HepG2 (cell line): ENCODE results near the gene MEIOB. TPM values are rescaled to one million over a fixed set of nuclear protein-coding genes. Genes with fewer than 3 reads are reported as not detected.

ENCODE experiments used
- FOXC1 ChIP-seq: sonication (generic); formaldehyde crosslinking; IDR thresholded peaks from 2 replicates; pipeline ENCODE4 v1.8.0; 2022; ENCODE audit warnings: mild to moderate bottlenecking, missing genetic modification reagents, borderline replicate concordance
- FUBP1 ChIP-seq: sonication (generic); formaldehyde crosslinking; IDR thresholded peaks from 2 replicates; pipeline ENCODE4 v1.5.1; 2020; ENCODE audit warnings: missing genetic modification reagents, mild to moderate bottlenecking, borderline replicate concordance
- HNRNPK ChIP-seq: fragments of 200-400 bp; formaldehyde crosslinking; IDR thresholded peaks from 2 replicates; pipeline ENCODE4 v1.6.1; 2018; ENCODE audit warnings: low read length, low read depth, moderate library complexity, mild to moderate bottlenecking; ENCODE audit not compliant: poor library complexity, severe bottlenecking
- NONO ChIP-seq, 2 experiments: fragments of 450-650 bp in 1 of 2; sonication (generic) in 1 of 2; formaldehyde crosslinking in 1 of 2; IDR thresholded peaks in 1 of 2; conservative IDR thresholded peaks in 1 of 2; 2 replicates each; pipeline versions ENCODE4 v1.6.1 to v1.8.0; 2017 to 2022; ENCODE audit warnings: mild to moderate bottlenecking in 1 of 2, missing genetic modification reagents in 1 of 2, moderate library complexity in 1 of 2
- PATZ1 ChIP-seq: sonication (generic); formaldehyde crosslinking; IDR thresholded peaks from 2 replicates; pipeline ENCODE4 v1.4.0; 2020; ENCODE audit warnings: missing genetic modification reagents
- SRY ChIP-seq: sonication (generic); formaldehyde crosslinking; IDR thresholded peaks from 2 replicates; pipeline ENCODE4 v1.8.0; 2022; ENCODE audit warnings: mild to moderate bottlenecking, missing genetic modification reagents
- ZBED4 ChIP-seq: sonication (generic); formaldehyde crosslinking; IDR thresholded peaks from 2 replicates; pipeline ENCODE4 v1.4.0; 2020; ENCODE audit warnings: missing genetic modification reagents, borderline replicate concordance
- ZNF143 ChIP-seq: sonication (generic); formaldehyde crosslinking; IDR thresholded peaks from 2 replicates; pipeline ENCODE4 v1.4.0; 2020; ENCODE audit warnings: missing genetic modification reagents
- ZNF383 ChIP-seq: sonication (generic); formaldehyde crosslinking; IDR thresholded peaks from 2 replicates; pipeline ENCODE4 v1.4.0; 2020; ENCODE audit warnings: missing genetic modification reagents, mild to moderate bottlenecking, borderline replicate concordance
- ZNF772 ChIP-seq: sonication (generic); formaldehyde crosslinking; IDR thresholded peaks from 2 replicates; pipeline ENCODE4 v1.5.0; 2020; ENCODE audit warnings: mild to moderate bottlenecking, missing genetic modification reagents
- ZNF790 ChIP-seq: sonication (generic); formaldehyde crosslinking; IDR thresholded peaks from 2 replicates; pipeline ENCODE4 v1.8.0; 2022; ENCODE audit warnings: missing genetic modification reagents, mild to moderate bottlenecking, borderline replicate concordance
- polyA plus RNA-seq, 8 experiments: library from polyadenylated mRNA; depleted of rRNA in 3 of 8; stranded (reverse) in 7 of 8; unstranded in 1 of 8; fragments of >200 nt; fragmentation: Illumina TruSeq in 4 of 8; extraction: Trizol in 4 of 8; gene quantifications; 2 replicates each; pipeline versions ENCODE4 v1.2.1 to v1.2.3, GENCODE V29; 2011 to 2016; ENCODE audit warnings: low read depth in 4 of 8, missing spikeins in 1 of 8, mixed read lengths in 1 of 8; ENCODE audit not compliant: insufficient read depth in 1 of 8
- total RNA-seq, 5 experiments: library from RNA; depleted of rRNA; stranded (reverse); fragments of >200 nt; fragmentation: Illumina TruSeq; extraction: Trizol; gene quantifications; 2 replicates each; pipeline ENCODE4 v1.2.3, GENCODE V29; 2016; ENCODE audit warnings: low read depth in 1 of 5

The MEIOB gene
- total and polyA plus RNA-seq, 2 of the 13 experiments (the other 11 are each of a cell fraction or from before 2014, with no cell fraction given) = 0.17 TPM; not detected in 1

GRCh38 chr16:1793578-1794220 is 78.3 kb downstream of the MEIOB start, which contains the start of gene IGFALS (continued):
- TF ChIP-seq HNRNPK (peak; percentile 43), PATZ1 (CRISPR knock-in tag) (peak; percentile 47; the same call in 1 of the 2 replicates), ZBED4 (CRISPR knock-in tag) (0 out of 2 replicates have a peak, but pooled peaks have one; percentile 25), NONO (IDR thresholded peaks at IDR 0.05) (no peak), NONO (CRISPR knock-in tag; conservative IDR thresholded peaks at IDR 0.05) (peak; percentile 9; the same call in 1 of the 2 replicates), ZNF772 (CRISPR knock-in tag) (0 out of 2 replicates have a peak, but pooled peaks have one; percentile 23), ZNF383 (no peak), SRY (0 out of 2 replicates have a peak, but pooled peaks have one; percentile 32), FUBP1 (CRISPR knock-in tag) (no peak), ZNF790 (CRISPR knock-in tag) (no peak), ZNF143 (CRISPR knock-in tag) (no peak), FOXC1 (CRISPR knock-in tag) (no peak)
